NCI-H460 (cell line): ENCODE data around the gene CFAP161. TPM values are rescaled to one million over a fixed set of nuclear protein-coding genes. Genes with fewer than 3 reads are reported as not detected.

Experiments used
- DNase-seq: peaks from one replicate; pipeline ENCODE4 v3.0.0-alpha.2; 2016; ENCODE audit warnings: low read depth; ENCODE audit errors: extremely low read depth
- polyA plus RNA-seq: library from polyadenylated mRNA; depleted of rRNA; stranded (reverse); fragments of >200 nt; gene quantifications from 2 replicates; pipeline ENCODE4 v1.2.3, GENCODE V29; 2014; cell fraction: nucleus; rRNA removed
- total RNA-seq: library from RNA; depleted of rRNA; stranded (reverse); fragments of >200 nt; shearing (Covaris generic); gene quantifications from 2 replicates; pipeline ENCODE4 v1.2.3, GENCODE V29; 2014; rRNA removed

CFAP161 gene, protein sequence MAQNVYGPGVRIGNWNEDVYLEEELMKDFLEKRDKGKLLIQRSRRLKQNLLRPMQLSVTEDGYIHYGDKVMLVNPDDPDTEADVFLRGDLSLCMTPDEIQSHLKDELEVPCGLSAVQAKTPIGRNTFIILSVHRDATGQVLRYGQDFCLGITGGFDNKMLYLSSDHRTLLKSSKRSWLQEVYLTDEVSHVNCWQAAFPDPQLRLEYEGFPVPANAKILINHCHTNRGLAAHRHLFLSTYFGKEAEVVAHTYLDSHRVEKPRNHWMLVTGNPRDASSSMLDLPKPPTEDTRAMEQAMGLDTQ
- not detected in 2 replicates for total RNA-seq
- not detected in 2 replicates for polyA plus RNA-seq

DNA sequence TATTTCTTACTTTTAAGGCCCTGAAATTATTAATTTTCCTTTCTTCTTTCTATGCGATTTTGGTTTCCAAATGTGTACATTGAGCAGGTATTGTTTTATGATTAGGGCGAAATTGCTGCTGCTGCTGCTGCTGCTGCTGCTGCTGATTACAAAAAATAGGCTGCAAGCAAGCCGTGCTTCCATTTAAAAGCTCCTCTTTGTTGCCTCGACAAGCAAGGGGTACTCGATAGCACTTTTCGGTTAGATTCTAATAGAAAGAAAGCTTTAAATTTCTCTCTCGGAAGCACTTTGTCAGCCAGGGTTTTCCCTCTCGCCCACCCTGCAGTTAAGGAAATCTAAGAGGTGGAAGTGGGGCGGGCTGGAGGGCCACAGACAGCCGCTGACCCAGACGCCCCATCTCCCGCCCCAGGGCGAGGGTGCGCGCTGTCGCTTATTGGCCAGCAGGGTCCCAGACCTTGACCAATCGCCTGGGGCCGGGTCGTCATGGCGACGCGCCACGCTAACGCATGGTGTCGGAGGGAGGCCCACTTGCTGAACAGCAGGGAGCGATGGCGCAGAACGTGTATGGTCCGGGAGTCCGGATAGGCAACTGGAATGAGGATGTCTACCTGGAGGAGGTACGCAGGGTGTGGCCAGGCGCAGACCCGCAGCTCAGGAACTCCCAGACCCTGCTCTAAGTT lies at the start of gene CFAP161:
CFAP161 (plus strand) TSS at position 489 of the 680 bp plus-strand sequence; CDS start at position 549, 60 bp downstream.
- no peak for DNase-seq

GRCh38 chr15:81084716-81085115 lies 49.4 kb upstream of the CFAP161 start:
- no peak for DNase-seq

- DNase-seq = no peak
Observed at GRCh38 chr15:81085213-81085612, 48.9 kb upstream of the CFAP161 start.

GRCh38 chr15:81085898-81086297 lies 48.2 kb upstream of the CFAP161 start:
- no peak for DNase-seq

- DNase-seq = no peak
Observed at GRCh38 chr15:81087066-81087465, 47.0 kb upstream of the CFAP161 start.

GRCh38 chr15:81087694-81088093 lies 46.4 kb upstream of the CFAP161 start:
- no peak for DNase-seq

GRCh38 chr15:81088470-81089013 lies 45.5 kb upstream of the CFAP161 start:
- DNase-seq = no peak

GRCh38 chr15:81091889-81092558 lies 42.0 kb upstream of the CFAP161 start:
- no peak for DNase-seq

DNA sequence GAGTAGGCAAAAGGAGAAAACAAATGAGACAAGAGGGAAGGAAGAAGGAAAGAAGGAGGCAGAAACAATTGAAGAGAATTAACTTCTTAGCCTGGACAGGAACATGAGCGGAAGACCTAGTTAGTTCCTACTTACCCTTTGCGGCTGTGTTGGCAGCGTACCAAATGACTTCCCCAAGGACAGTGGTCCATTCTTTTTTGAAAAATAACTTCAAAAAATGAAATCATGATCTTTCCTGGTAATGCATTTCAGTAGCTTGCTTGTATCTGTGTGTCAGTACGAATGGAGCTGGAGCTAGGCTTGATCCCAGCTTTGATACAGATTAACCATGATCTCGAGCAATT lies 41.5 kb upstream of the CFAP161 start:
- no peak for DNase-seq

DNA sequence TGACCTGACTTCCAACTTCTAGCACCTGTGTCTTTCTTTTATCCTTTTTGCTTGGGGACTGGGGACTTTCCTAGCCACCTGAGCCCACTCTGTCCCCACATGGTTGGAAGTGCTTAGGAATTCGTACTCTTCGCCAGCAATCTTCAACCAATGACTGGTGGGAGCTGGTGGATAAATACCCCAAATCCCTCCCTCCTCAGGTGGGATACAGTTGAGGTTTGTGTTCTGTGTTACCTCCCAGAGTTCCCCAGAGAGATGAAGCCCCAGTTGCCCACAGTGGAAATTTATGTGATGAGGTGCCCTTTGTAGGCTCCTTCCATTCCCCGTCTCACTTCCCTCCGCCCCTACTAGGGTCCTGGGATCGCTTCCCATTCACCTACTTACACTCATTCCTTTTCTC lies 40.1 kb upstream of the CFAP161 start:
- no peak for DNase-seq

DNA sequence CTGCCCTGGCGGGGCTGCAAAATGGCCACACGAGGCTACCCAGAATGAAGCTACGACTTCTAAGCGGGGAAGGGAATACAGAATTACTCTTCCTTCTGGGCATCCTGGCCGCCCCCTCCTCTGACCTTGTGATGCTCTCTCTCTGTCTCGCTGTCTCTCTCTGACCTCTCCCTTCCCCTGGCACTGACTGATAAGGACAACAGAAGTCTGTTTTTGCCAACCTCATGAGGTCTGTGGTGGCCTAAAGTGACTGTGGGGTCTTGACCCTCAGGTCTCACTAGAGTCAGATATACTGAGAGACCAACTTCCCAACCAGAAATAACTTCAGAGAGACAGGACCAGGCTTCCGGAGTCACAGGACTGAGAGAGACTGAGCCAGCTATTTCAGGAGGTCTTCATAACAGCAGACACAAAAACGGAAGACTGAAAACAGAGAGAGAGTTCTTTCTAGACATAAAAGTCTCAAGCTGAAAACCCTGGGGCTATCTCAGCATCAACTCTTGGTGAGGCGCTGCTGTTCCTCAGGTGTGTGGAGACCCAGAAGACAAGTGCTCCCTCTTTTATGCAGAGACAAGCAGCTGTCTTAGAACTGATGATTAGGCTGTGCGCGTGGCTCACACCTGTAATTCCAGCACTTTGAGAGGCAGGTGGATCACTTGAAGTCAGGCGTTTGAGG lies 38.2 kb upstream of the CFAP161 start:
- no peak for DNase-seq

- DNase-seq = no peak
Observed at GRCh38 chr15:81096398-81096797, 37.7 kb upstream of the CFAP161 start.

DNA sequence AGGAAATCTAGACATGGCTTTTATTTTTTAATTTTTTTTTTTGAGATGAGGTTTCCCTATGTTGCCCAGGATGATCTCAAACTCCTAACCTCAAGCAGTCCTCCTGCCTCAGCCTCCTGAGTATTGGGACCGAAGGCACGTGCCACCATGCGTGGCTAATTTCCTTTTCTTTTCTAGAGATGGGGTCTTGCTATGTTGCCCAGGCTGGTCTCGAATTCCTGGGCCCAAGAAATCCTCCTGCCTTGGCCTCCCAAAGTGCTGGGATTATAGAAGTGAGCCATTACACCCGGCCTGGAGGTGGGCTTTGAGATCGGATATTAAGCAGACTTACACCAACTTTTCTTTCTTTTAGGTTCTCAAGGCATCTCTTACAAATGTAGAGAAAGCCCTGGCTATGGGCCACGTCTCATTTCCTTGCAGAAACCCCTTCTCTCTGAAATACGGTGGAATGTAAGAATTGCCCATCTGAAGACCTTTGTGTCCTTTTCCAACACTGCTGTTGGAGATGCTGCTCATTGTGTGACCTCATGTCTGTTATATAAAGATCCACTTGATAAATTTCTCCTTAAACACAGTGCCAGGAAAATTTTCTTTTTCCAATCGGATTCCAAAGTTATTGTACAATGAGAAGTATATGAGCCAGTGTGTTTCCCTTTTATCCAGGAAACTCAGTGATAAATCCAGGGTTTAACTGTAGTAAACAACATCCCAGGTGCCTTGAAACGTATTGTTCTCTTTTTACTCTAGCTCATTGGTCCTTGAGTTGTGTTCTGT lies 36.8 kb upstream of the CFAP161 start:
- DNase-seq = no peak

DNA sequence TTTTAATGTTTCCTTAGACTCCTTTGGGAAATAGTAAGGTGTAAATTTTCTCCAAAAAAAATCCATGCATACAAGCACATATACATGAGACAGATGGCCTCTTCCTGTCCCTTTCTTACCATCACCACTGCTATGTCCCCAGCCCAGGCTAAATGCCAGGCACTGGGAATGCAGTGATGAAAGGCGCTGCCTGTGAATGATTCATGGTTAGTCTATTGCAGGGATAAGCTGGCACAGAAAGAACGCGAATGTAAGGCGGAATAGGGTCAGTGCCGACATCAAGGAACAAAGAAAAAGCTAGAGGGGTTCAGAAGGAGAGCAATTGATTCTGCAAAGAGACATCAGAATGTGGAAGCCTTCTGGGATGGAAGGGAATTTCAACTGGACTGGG lies 36.2 kb upstream of the CFAP161 start:
- DNase-seq = no peak

DNA sequence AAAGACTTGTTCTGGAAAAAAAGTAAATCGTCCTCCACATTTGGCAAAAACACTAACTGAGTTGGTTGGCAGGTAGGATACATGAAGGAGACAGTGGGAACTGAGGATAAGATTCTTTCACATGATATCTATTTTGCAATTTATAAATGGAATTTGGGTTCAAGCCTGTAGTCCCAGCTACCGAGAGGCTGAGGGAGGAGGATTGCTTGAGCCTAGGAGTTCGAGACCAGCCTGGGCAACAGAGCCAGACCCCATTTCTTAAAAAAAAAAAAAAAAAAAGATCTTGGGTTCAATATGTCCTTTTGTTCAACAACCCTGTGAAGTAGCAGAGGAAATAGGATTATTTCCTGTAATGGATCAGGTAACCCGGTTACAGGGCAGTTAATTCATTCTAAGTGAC lies 35.7 kb upstream of the CFAP161 start:
- DNase-seq = no peak

- DNase-seq = no peak
Observed at GRCh38 chr15:81098861-81099651, 35.0 kb upstream of the CFAP161 start.

DNA sequence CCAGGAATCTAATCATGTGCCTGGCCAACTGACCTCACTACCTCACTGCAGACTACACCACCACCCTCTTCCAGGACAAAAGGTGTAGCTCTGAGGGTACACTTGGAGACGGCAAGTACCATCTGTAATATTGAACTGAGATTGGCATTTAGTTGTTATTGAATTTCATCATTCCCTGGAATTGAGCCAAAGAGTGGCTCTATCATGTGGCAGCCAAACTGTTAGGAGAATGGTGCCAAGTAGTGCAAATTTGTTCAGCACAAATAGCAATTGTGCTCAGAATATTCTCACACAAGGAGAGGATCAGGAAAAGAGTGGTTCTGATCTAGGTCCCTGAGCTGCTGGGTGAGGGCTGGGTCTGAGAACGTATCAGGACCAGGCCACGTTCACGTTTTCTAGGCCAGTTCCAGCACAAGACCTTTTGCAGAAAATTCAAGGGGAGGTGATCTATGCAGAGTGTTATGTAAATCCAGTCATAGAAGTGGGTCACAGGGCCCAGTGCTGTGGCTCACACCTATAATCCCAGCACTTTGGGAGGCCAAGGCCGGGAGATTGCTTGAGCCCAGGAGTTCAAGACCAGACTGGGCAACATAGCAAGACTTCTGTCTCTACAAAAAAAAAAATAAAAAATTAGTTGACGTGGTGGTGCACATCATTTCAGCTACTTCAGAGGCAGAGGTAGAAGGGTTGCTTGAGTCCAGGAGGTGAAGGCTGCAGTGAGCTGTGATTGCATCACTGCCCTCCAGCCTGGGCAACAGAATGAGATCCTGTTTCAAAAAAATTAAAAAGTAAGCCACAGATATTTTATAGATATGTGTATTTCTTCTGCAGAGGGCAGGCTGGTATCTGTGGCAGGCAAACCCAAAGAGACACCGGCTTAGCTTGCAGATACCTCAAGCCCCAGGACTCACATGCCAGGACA lies 31.9 kb upstream of the CFAP161 start:
- no peak for DNase-seq

DNA sequence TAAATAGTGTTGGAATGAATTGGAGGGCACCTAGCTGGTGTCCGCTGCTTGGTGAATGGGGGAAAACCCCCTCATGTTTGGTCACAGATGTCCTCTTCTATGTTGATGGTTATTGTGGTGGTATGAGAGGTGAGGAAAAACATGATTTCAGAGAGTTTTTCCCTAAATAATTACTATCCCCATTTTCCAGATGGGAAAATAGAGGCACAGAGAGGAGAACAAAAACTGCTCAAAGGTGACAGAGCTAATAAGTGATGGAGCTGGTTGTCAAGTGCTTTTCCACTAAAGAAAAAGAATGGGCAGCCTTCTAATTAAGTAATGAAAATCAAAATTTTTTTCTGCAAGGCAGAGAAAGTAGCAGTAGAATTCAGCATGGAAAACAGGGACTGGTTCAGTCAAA lies 30.2 kb upstream of the CFAP161 start:
- DNase-seq = no peak
